ENCODE results near the gene CRIP2. TPM values are rescaled to one million over a fixed set of nuclear protein-coding genes. Genes with fewer than 3 reads are reported as not detected.

Gene CRIP2
- polyA plus RNA-seq, 1 donor from 2014 or later, result 214 TPM

- no peaks in the 10 kb centered on the region for H3F3A ChIP-seq (ENCODE audit: insufficient read depth, low read length, poor library complexity, severe bottlenecking)
- H3K9me2 ChIP-seq (ENCODE audit: insufficient read depth, low read length), result no peaks in the 10 kb centered on the region
- H3K27me3 ChIP-seq (ENCODE audit: insufficient read depth, low read depth, low read length), result peaks cover 29% of the 10 kb centered on the region
- H2AFZ ChIP-seq (ENCODE audit: low read depth, low read length), result no peak overlapping the region
- H3K9ac ChIP-seq (ENCODE audit: low read length), result no peak overlapping the region
- no peaks in the 10 kb centered on the region for H3K9me3 ChIP-seq (ENCODE audit: low read length)
- TF ChIP-seq RAD21 (conservative IDR thresholded peaks at IDR 0.05) (no peak), EP300 (conservative IDR thresholded peaks at IDR 0.05; ENCODE audit: poor library complexity, severe bottlenecking) (no peak), MXI1 (conservative IDR thresholded peaks at IDR 0.05; ENCODE audit: poor library complexity, severe bottlenecking) (no peak), SMC3 (conservative IDR thresholded peaks at IDR 0.05; ENCODE audit: poor library complexity) (no peak), TAF1 (IDR thresholded peaks at IDR 0.05; ENCODE audit: low read depth) (no peak), EZH2 (IDR thresholded peaks at IDR 0.05; ENCODE audit: borderline replicate concordance, insufficient read depth, low read length, poor library complexity, severe bottlenecking) (no peak), CTCF (IDR thresholded peaks at IDR 0.05; ENCODE audit: poor library complexity, severe bottlenecking) (peak; percentile 54)
- H3K36me3 ChIP-seq (ENCODE audit: insufficient read depth, low read length), result no peaks in the 10 kb centered on the region
- H3K4me3 ChIP-seq (ENCODE audit: low read length), result no peak overlapping the region
- no peaks in the 10 kb centered on the region for H3K79me2 ChIP-seq (replicated peaks; ENCODE audit: insufficient read depth, low read length)
- no peak overlapping the region for H3K27ac ChIP-seq (ENCODE audit: low read length)
- no peak overlapping the region for H3K4me2 ChIP-seq (ENCODE audit: low read length)
- no peaks in the 10 kb centered on the region for H4K20me1 ChIP-seq (ENCODE audit: insufficient read depth)
Observed at GRCh38 chr14:105485739-105486162, 11.1 kb downstream of the CRIP2 start.

DNA sequence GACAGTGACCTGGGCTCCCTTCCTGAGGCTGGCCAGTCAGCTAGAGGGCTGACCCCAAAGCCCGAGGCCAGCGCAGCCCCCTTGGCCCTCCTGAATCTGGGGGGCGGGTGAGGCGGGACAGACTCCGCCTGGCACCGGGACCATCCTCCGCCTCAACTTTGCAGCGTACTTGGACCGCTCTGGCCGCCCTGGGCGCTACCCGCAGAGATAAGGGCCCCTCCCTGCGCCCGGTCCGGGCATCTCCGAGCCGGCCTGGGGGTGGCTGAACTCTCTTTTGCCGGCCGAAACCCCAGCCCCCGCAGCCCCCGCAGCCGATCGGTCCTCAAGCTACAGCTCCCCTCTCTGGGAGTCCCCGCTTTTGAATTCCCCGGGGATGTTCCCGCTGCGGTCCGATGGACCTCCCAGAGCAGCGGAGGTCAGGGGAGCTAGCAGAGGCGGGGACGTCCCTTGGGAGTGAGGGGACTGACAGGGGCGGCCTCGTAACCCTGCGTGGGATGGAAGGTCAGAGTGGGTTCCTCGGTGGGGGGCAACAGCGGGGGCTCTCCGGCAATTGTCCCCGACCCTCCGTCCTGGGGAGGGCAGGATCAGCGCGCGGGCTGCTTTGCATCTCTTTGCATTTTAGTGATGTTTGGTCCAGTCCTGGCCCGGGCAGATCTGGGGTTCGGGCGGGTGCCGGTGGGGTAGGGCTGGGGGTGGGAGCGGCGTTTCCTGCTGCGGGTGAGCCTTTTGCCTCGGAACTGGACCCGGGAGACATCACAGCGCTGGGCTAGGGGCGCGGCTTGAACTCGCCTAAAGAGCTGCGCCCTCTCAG is 11.7 kb downstream of the CRIP2 start, which contains the start of gene CRIP1:
TSS of gene CRIP1 (plus strand) at position 724 of the 811 bp plus-strand sequence. CDS start 374 bp downstream, outside the sequence.
- Histone ChIP-seq H3K36me3 (ENCODE audit: insufficient read depth, low read length) (no peaks in the 10 kb centered on the region), H3K9ac (ENCODE audit: low read length) (no peak within 1 kb of the TSS), H3K27me3 (ENCODE audit: insufficient read depth, low read depth, low read length) (peaks cover 29% of the 10 kb centered on the region), H3K9me2 (ENCODE audit: insufficient read depth, low read length) (no peaks in the 10 kb centered on the region), H3F3A (ENCODE audit: insufficient read depth, low read length, poor library complexity, severe bottlenecking) (no peaks in the 10 kb centered on the region), H4K20me1 (ENCODE audit: insufficient read depth) (no peaks in the 10 kb centered on the region), H3K79me2 (replicated peaks; ENCODE audit: insufficient read depth, low read length) (no peaks in the 10 kb centered on the region), H3K9me3 (ENCODE audit: low read length) (no peaks in the 10 kb centered on the region), H3K4me3 (ENCODE audit: low read length) (no peak within 1 kb of the TSS), H2AFZ (ENCODE audit: low read depth, low read length) (no peak within 1 kb of the TSS), H3K4me2 (ENCODE audit: low read length) (no peak within 1 kb of the TSS), H3K27ac (ENCODE audit: low read length) (no peak within 1 kb of the TSS)
- TF ChIP-seq EZH2 (IDR thresholded peaks at IDR 0.05; ENCODE audit: borderline replicate concordance, insufficient read depth, low read length, poor library complexity, severe bottlenecking) (no peak), SMC3 (conservative IDR thresholded peaks at IDR 0.05; ENCODE audit: poor library complexity) (no peak), RAD21 (conservative IDR thresholded peaks at IDR 0.05) (no peak), TAF1 (IDR thresholded peaks at IDR 0.05; ENCODE audit: low read depth) (no peak), MXI1 (conservative IDR thresholded peaks at IDR 0.05; ENCODE audit: poor library complexity, severe bottlenecking) (no peak), POLR2AphosphoS5 (IDR thresholded peaks at IDR 0.05) (no peak), CTCF (IDR thresholded peaks at IDR 0.05; ENCODE audit: poor library complexity, severe bottlenecking) (no peak), EP300 (conservative IDR thresholded peaks at IDR 0.05; ENCODE audit: poor library complexity, severe bottlenecking) (no peak)
- TF ChIP-seq, protein P1, sequence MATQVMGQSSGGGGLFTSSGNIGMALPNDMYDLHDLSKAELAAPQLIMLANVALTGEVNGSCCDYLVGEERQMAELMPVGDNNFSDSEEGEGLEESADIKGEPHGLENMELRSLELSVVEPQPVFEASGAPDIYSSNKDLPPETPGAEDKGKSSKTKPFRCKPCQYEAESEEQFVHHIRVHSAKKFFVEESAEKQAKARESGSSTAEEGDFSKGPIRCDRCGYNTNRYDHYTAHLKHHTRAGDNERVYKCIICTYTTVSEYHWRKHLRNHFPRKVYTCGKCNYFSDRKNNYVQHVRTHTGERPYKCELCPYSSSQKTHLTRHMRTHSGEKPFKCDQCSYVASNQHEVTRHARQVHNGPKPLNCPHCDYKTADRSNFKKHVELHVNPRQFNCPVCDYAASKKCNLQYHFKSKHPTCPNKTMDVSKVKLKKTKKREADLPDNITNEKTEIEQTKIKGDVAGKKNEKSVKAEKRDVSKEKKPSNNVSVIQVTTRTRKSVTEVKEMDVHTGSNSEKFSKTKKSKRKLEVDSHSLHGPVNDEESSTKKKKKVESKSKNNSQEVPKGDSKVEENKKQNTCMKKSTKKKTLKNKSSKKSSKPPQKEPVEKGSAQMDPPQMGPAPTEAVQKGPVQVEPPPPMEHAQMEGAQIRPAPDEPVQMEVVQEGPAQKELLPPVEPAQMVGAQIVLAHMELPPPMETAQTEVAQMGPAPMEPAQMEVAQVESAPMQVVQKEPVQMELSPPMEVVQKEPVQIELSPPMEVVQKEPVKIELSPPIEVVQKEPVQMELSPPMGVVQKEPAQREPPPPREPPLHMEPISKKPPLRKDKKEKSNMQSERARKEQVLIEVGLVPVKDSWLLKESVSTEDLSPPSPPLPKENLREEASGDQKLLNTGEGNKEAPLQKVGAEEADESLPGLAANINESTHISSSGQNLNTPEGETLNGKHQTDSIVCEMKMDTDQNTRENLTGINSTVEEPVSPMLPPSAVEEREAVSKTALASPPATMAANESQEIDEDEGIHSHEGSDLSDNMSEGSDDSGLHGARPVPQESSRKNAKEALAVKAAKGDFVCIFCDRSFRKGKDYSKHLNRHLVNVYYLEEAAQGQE (IDR thresholded peaks at IDR 0.05; ENCODE audit: borderline replicate concordance), result no peak

Measured in neural cell (in vitro differentiated cells).